Natural killer cell (primary cell): Measurements from ENCODE around the gene PLPPR2. TPM values are rescaled to one million over a fixed set of nuclear protein-coding genes. Genes with fewer than 3 reads are reported as not detected.

Source experiments
- ATAC-seq, 3 donors: fragments of 150-1000 bp in 2 of 3; fragments of 200-7000 bp in 1 of 3; cut with Tn5 transposase; 1 replicate in 1 of 3; 2 replicates in 2 of 3; pipeline ENCODE4 v1.10.0; 2021; ENCODE audit warnings: mild to moderate bottlenecking in 2 of 3, moderate library complexity in 2 of 3
- DNase-seq, 2 donors: peaks; one replicate each; pipeline versions ENCODE4 v3.0.0 to v3.0.0-alpha.2; 2013 to 2021; ENCODE audit warnings: mixed read lengths in 1 of 2
- H3K27ac ChIP-seq: one replicate; pipeline ENCODE4 v1.5.1; 2013; ENCODE audit warnings: mild to moderate bottlenecking, low read length
- H3K27me3 ChIP-seq: one replicate; pipeline ENCODE4 v1.6.1; 2013; ENCODE audit warnings: low read length; ENCODE audit not compliant: control insufficient read depth, insufficient read depth
- H3K36me3 ChIP-seq: one replicate; pipeline ENCODE4 v1.6.1; 2013; ENCODE audit warnings: low read length; ENCODE audit not compliant: control insufficient read depth, insufficient read depth
- H3K4me1 ChIP-seq: one replicate; pipeline ENCODE4 v1.6.1; 2013; ENCODE audit warnings: low read length; ENCODE audit not compliant: control insufficient read depth, insufficient read depth
- H3K4me3 ChIP-seq: one replicate; pipeline ENCODE4 v1.5.1; 2013; ENCODE audit warnings: low read length
- H3K9me3 ChIP-seq: one replicate; pipeline ENCODE4 v1.6.1; 2013; ENCODE audit warnings: low read length; ENCODE audit not compliant: control insufficient read depth, insufficient read depth
- H3K27ac Mint-ChIP-seq, 2 donors: one replicate each; pipeline ENCODE4 v1.8.0; 2022; ENCODE audit warnings: mild to moderate bottlenecking in 2 of 2, mixed read lengths in 2 of 2, moderate library complexity in 1 of 2
- H3K27me3 Mint-ChIP-seq, 2 donors: one replicate each; pipeline ENCODE4 v1.8.0; 2022; ENCODE audit warnings: low read depth in 2 of 2, mixed read lengths in 2 of 2
- H3K36me3 Mint-ChIP-seq: one replicate; pipeline ENCODE4 v1.8.0; 2022; ENCODE audit warnings: mixed read lengths
- H3K4me1 Mint-ChIP-seq, 2 donors: one replicate each; pipeline ENCODE4 v1.8.0; 2022; ENCODE audit warnings: mixed read lengths in 2 of 2
- H3K4me3 Mint-ChIP-seq: one replicate; pipeline ENCODE4 v1.8.0; 2022; ENCODE audit warnings: mild to moderate bottlenecking, moderate library complexity, mixed read lengths
- H3K9me3 Mint-ChIP-seq, 2 donors: one replicate each; pipeline ENCODE4 v1.8.0; 2022; ENCODE audit warnings: mixed read lengths in 2 of 2
- CTCF ChIP-seq: fragments of 200-600 bp; IDR thresholded peaks from one replicate; pipeline ENCODE4 v1.8.0; 2022; ENCODE audit warnings: antibody characterized with exemption
- WGBS: methylation state at CpG from one replicate; pipeline ENCODE4 v1.1.7; 2013; ENCODE audit warnings: missing lambda C conversion rate; ENCODE audit not compliant: insufficient coverage; 5-methylcytosine and 5-hydroxymethylcytosine counted together
- intact Hi-C: fragments of 100-400 bp; cut with micrococcal nuclease; formaldehyde crosslinking; loops from one replicate; pipeline ENCODE4 v1.14.2; 2022
- total RNA-seq, 4 donors: library from RNA; stranded (reverse); fragments of 120-200 nt in 1 of 4; gene quantifications; one replicate each; pipeline versions ENCODE4 v1.2.3 to v1.2.4, GENCODE V29; 2013 to 2022

PLPPR2 gene
- total RNA-seq, 3 donors from 2014 or later (not counting 1 experiment from before 2014, with no cell fraction given) = 13.3 to 21.1 (median 16.1) TPM

GRCh38 chr19:11335449-11336146 lies 19.6 kb upstream of the PLPPR2 start:
- 97% methylated on average over 17 of the region's 17 CpGs for WGBS
- no peaks in the 10 kb centered on the region for H3K27me3 ChIP-seq
- H3K36me3 Mint-ChIP-seq = no peaks in the 10 kb centered on the region
- ATAC-seq (no peak), DNase-seq (no peak)
- H3K4me3 Mint-ChIP-seq = no peak overlapping the region
- no peak overlapping the region for H3K27ac Mint-ChIP-seq
- no peak overlapping the region for H3K27ac ChIP-seq
- no peaks in the 10 kb centered on the region for H3K9me3 ChIP-seq
- intact Hi-C loops = no loop called here
- no peaks in the 10 kb centered on the region for H3K27me3 Mint-ChIP-seq
- H3K36me3 ChIP-seq = no peaks in the 10 kb centered on the region
- no peaks in the 10 kb centered on the region for H3K9me3 Mint-ChIP-seq
- H3K4me1 Mint-ChIP-seq = peaks cover 18 to 30% of the 10 kb centered on the region in 2 donors
- H3K4me1 ChIP-seq = peaks cover 33% of the 10 kb centered on the region
- no peak for TF ChIP-seq CTCF
- no peak overlapping the region for H3K4me3 ChIP-seq

- Histone ChIP-seq H3K9me3 (no peaks in the 10 kb centered on the region), H3K27me3 (no peaks in the 10 kb centered on the region), H3K4me1 (peaks cover 33% of the 10 kb centered on the region), H3K4me3 (no peak overlapping the region), H3K36me3 (no peaks in the 10 kb centered on the region), H3K27ac (no peak overlapping the region)
- intact Hi-C loops = no loop called here
- H3K4me3 Mint-ChIP-seq = peak overlapping the region; percentile 62
- no peaks in the 10 kb centered on the region for H3K9me3 Mint-ChIP-seq
- H3K36me3 Mint-ChIP-seq = no peaks in the 10 kb centered on the region
- H3K27ac Mint-ChIP-seq = peak overlapping the region; percentile 53 to 56
- H3K27me3 Mint-ChIP-seq = no peaks in the 10 kb centered on the region
- ATAC-seq (peak; percentile 17 to 69 (median 61)), DNase-seq (peak in 1 of 2 donors; percentile 29)
- 23% methylated on average over 14 of the region's 14 CpGs for WGBS
- TF ChIP-seq CTCF = no peak
- H3K4me1 Mint-ChIP-seq = peaks cover 18 to 30% of the 10 kb centered on the region in 2 donors
These were observed 18.2 kb upstream of the PLPPR2 start for GRCh38 chr19:11337080-11337479.

- Mint-ChIP-seq H3K27ac (peak overlapping the region; percentile 56 to 81), H3K36me3 (no peaks in the 10 kb centered on the region), H3K4me3 (peak overlapping the region; percentile 62), H3K9me3 (no peaks in the 10 kb centered on the region), H3K27me3 (no peaks in the 10 kb centered on the region), H3K4me1 (peaks cover 18 to 30% of the 10 kb centered on the region in 2 donors)
- no peaks in the 10 kb centered on the region for H3K27me3 ChIP-seq
- H3K27ac ChIP-seq = no peak overlapping the region
- 97% methylated on average over 7 of the region's 7 CpGs for WGBS
- intact Hi-C loops = no loop called here
- no peak for TF ChIP-seq CTCF
- H3K4me1 ChIP-seq = peaks cover 33% of the 10 kb centered on the region
- no peaks in the 10 kb centered on the region for H3K36me3 ChIP-seq
- ATAC-seq = no peak
- DNase-seq = no peak
- H3K4me3 ChIP-seq = no peak overlapping the region
- H3K9me3 ChIP-seq = no peaks in the 10 kb centered on the region
These were observed 17.1 kb upstream of the PLPPR2 start for GRCh38 chr19:11338121-11338520.
